GM12892 (cell line): ENCODE measurements around the gene PNMA6F.

ENCODE experiments used
- POLR2A ChIP-seq: IDR thresholded peaks from 2 replicates; pipeline ENCODE4 v1.6.1; 2011; ENCODE audit warnings: low read depth, low read length, control low read depth
- POLR2AphosphoS5 ChIP-seq: IDR thresholded peaks from 2 replicates; pipeline ENCODE4 v1.6.1; 2011; ENCODE audit warnings: low read depth, low read length, control low read depth

DNA sequence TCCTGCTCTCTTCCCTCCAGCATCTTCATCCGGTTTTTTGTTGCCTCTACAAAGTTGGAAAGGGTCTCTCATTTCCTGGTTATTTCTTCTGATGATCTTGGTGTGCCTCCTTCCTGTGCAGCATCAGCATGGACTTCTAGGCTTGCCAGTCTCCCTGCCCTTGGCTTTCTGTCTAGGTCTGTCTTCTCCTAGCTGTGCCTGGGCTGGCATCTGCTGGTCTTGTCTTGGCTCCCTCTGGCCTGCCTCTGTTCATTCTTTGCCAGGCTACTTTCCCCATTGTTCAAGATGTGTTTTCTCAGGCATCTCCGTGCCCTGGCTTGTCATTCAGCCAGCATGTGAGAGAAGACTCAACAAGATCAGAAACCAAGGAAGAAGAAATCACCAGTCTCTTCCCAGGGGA lies 22.1 kb upstream of the PNMA6F start:
- TF ChIP-seq POLR2A = no peak
- TF ChIP-seq POLR2AphosphoS5 = no peak
